Urinary bladder (tissue), 4 donors: ENCODE results near the gene DEAF1. TPM values are rescaled to one million over a fixed set of nuclear protein-coding genes. Genes with fewer than 3 reads are reported as not detected.

Source experiments
- DNase-seq: peaks from one replicate; pipeline ENCODE4 v3.0.0-alpha.2; 2015; ENCODE audit errors: extremely low spot score
- H3K27ac ChIP-seq: one replicate; pipeline ENCODE4 v1.5.1; 2013; ENCODE audit warnings: low read depth, mild to moderate bottlenecking, moderate library complexity
- H3K36me3 ChIP-seq: one replicate; pipeline ENCODE4 v1.6.1; 2013; ENCODE audit warnings: mild to moderate bottlenecking, moderate library complexity; ENCODE audit not compliant: insufficient read depth
- H3K4me1 ChIP-seq: one replicate; pipeline ENCODE4 v1.6.1; 2013; ENCODE audit warnings: mild to moderate bottlenecking, moderate library complexity; ENCODE audit not compliant: insufficient read depth
- H3K4me3 ChIP-seq: one replicate; pipeline ENCODE4 v1.5.1; 2013; ENCODE audit warnings: low read depth, low read length
- WGBS: extraction: QIAGEN DNeasy Blood & Tissue Kit; methylation state at CpG from one replicate; pipeline ENCODE4 v1.1.7; 2013; 5-methylcytosine and 5-hydroxymethylcytosine counted together
- polyA plus RNA-seq: library from polyadenylated mRNA; stranded (reverse); fragments of 200-250 nt; gene quantifications from one replicate; pipeline ENCODE4 v1.2.3, GENCODE V29; 2013
- total RNA-seq: library from RNA; depleted of rRNA; stranded (reverse); fragments of >200 nt; gene quantifications from one replicate; pipeline ENCODE4 v1.2.3, GENCODE V29; 2014
- donor health status: healthy with polysubstance abuse.
- donor health status: healthy.

DEAF1 gene
- total and polyA plus RNA-seq, 2 donors, result 14.9 to 29.7 TPM

DNA sequence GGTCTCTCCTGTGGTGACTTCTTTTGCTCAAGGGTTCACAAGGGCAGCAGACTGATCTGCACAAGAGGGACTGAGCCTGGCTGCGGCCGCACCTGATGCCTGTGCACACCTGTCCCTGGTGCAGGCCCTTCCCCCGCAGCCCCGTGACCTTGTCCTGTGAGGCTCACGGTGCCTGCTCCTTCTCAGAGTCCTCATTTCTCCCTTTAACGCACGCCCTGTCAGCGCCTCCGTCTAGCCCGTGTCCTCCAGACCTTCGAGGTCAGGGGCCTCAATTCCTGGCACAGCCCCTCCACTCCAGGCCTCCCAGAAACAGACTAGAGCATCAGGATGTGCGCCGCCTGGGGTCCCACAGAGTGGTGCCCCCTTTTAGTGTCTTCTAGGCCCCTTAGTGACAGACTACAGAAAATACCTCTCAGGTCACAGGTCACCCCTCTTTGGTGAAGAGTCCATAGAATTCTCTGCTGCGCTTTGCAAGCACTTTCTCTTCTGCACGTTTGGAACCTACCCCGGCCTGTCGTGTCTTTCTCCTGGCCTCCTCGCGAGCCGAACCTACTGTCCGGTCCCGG, 59.0 kb downstream of the DEAF1 start:
- H3K4me1 ChIP-seq, result peaks cover 6% of the 10 kb centered on the region
- 75% methylated on average over 22 of the region's 22 CpGs for WGBS
- no peak overlapping the region for H3K4me3 ChIP-seq
- H3K36me3 ChIP-seq, result no peaks in the 10 kb centered on the region
- H3K27ac ChIP-seq, result no peak overlapping the region
- DNase-seq, result no peak

DNA sequence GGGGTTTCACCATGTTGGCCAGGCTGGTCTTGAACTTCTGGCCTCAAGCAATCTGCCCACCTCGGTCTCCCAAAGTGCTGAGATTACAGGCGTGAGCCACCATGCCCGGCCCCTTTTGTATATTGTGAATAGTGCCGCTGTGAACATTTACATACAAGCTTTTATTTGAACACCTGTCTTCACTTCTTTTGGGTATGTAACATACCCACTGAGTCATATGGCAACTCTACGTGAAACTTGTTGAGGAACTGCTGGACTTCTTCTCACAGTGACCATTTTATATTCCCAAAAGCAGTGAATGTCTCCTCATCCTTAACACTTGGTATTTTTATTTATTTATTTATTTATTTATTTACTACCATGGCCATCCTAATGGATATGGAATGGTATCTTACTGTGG, 64.2 kb downstream of the DEAF1 start:
- Histone ChIP-seq H3K36me3 (no peaks in the 10 kb centered on the region), H3K4me1 (peaks cover 4% of the 10 kb centered on the region), H3K4me3 (no peak overlapping the region), H3K27ac (no peak overlapping the region)
- no peak for DNase-seq
- WGBS, result 93% methylated on average over 5 of the region's 5 CpGs

DNA sequence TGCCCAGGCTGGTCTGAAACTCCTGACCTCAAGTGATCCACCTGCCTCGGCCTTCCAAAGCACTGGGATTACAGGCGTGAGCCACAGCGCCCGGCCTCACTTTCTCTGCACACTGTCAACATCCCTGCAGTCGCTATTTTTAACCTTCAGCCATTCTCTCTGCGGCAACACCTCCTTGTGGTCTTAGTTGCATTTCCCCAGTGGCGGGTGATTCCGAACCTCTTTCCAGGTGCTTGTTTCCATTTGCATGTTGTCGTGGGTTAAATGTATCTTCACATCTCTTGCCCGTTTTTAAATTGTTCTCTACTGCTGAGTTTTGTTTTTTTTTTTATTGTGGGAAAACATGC, 65.8 kb downstream of the DEAF1 start:
- Histone ChIP-seq H3K4me1 (peaks cover 4% of the 10 kb centered on the region), H3K4me3 (no peak overlapping the region), H3K27ac (no peak overlapping the region), H3K36me3 (no peaks in the 10 kb centered on the region)
- DNase-seq, result no peak
- WGBS, result 41% methylated on average over 10 of the region's 10 CpGs

DNA sequence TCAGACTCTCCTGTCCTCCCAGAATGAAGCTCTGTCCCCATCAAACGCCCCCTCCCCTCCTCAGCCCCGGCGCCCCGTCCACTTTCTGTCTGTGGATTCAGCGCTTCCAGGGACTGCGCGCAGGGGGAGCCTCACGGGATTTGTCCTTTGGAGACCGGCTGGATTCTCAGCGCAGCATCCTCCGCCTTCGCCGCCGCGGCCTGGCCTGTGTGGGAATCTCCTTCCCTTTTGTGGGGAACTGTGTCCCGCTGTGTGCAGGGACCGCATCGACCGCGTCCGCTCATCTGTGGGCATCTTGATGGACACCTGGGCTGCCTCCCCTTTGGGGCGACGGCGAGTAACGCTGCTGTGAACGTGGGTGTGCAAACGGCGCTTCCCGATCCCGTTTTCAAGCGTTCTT, 67.0 kb downstream of the DEAF1 start:
- no peak for DNase-seq
- 95% methylated on average over 31 of the region's 31 CpGs for WGBS
- H3K4me1 ChIP-seq, result peaks cover 4% of the 10 kb centered on the region
- no peak overlapping the region for H3K27ac ChIP-seq
- H3K4me3 ChIP-seq, result no peak overlapping the region
- H3K36me3 ChIP-seq, result no peaks in the 10 kb centered on the region

DNA sequence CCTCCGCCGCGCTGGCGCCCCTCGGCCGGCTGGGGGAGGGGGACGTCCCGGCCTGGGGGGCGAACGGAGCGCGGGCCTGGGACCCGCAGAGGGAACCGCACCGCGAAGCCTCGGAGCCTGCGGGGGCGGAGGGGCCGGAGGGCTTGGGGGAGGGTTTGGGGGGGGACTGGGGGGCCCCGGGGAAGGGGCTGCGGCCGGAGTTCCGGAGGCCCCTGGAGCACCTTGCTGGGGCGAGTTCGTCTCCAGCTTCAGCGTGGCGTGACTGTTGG, 67.8 kb downstream of the DEAF1 start:
- Histone ChIP-seq H3K4me3 (no peak overlapping the region), H3K36me3 (no peaks in the 10 kb centered on the region), H3K4me1 (peaks cover 2% of the 10 kb centered on the region), H3K27ac (no peak overlapping the region)
- WGBS, result 20% methylated on average over 28 of the region's 28 CpGs
- DNase-seq, result no peak

DNA sequence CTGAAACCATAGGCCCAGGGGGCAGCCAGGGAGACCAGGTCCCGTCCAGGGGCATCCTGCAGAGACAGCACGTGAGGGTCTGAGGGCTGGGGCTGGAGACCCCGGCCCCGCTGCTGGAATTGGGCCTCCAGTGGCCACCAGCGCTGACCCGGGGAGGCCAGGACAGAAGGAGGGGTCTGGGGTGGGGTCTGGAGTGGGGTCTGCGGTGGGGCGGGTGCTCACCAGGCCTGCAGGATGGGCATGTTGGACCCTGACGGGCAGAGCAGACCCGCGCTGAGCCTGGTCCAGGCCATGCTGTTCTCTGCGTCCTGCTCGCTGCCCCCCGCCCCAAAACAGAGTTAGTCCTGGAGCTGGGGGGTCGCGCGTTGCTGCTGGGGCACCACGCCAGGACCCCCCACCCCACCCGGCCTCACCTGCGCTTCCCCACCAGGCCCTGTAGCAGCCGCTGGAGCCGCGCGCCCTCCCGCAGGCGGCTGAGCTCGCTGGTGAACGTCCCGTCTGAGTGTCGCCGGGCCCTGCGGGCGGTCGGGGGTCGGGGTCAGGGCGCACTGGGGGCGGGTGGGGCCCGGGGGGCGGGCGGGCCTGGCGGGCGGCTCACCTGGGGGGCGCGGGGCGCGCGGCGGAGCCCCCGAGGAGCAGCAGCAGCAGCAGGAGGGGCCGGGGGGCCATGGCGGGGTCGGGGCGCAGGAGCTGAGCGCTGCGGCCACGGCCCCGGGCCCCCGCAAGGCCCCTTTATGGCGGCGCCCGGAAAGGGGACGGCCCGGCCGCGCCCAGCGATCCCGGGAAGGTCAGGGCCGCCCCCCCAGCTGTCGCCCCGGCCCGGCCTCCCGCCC, 68.3 kb downstream of the DEAF1 start, which contains the start of gene SCT:
TSS of gene SCT (minus strand) at position 707 of the 833 bp plus-strand sequence. CDS start at position 669, 38 bp downstream.
- H3K27ac ChIP-seq, result no peak within 1 kb of the TSS
- H3K36me3 ChIP-seq, result no peaks in the 10 kb centered on the region
- H3K4me3 ChIP-seq, result no peak within 1 kb of the TSS
- WGBS, result 13% methylated on average over 70 of the region's 72 CpGs
- DNase-seq, result no peak
- peaks cover 2% of the 10 kb centered on the region for H3K4me1 ChIP-seq

DNA sequence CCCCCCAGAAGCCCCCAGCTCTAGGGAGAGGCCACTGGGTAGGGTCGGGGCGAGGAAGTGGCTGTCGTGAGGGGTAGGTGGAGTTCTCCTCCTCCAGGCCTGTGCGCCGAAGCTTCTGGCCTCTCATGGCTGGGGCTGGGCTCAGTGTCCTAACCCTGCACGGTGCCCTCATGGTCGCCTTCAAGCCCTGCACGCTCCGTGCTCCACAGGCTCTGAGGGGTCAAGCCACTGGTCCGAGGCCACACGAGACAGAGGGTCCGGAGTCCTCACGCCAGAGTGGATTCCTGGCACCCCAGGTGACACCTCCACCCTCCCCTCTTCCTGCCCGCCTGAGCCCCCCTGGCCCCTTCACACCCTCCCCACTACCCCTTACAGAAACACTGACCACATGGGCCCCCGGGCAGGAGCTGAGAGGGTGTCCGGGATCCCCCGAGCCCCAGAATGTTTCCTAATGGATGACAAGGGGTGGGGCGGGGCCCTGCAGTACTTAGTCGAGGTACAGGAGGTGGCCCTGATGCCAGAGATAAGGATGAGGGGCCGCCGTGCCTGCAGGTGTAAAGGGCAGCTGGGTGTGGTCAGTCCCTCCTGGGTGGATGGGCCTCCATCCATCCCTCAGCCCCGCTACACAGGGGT, 69.3 kb downstream of the DEAF1 start:
- no peak overlapping the region for H3K27ac ChIP-seq
- H3K4me3 ChIP-seq, result no peak overlapping the region
- H3K4me1 ChIP-seq, result peaks cover 2% of the 10 kb centered on the region
- DNase-seq, result no peak
- no peaks in the 10 kb centered on the region for H3K36me3 ChIP-seq
- WGBS, result 72% methylated on average over 22 of the region's 22 CpGs

DNA sequence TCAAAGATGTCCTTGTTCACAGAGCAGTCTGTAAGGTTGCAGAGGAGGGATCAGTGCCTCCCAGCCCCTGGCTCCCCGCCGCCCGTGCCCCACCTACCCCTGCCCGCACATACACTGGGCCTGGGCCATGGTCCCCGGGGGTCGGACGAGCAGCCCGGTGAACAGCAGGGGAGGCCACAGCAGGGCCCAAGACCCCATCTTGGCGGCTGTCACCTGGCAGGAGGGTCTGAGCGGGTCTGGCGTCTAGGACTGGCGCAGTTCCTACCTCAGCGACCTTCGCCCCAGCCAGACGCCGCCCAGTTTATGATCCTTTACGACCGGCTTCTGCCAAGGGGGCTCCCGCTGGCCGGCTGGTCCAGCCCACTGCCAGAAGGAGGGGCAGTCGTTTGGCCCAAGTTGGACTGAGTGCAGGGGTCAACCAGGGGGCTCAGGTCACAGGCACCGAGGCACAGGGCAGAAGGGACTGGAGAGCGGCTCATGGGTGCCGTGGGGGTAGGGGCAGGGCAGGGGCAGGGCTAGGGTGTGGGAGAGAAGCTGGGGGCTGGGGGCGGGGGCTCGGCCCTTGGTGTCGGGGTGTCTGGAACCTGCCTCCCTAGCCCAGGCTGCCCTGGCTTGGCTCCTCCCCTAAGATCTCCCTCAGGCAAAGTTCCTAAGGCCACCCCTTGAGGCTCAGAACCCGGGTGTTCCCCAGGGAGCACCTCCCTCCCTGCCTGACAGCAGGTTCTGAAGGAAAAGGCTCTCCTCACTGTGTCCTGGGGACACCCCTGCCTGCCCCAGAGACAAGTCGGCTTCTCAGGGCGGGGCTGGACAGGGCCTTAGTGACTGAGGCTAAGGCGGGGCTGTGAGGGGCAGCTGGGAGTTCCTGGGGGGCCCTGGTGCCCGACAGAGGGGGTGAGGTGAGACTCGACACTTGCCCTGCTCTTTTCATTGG, 70.1 kb downstream of the DEAF1 start, which contains the start of gene CDHR5:
TSS of gene CDHR5 (minus strand) at position 251 of the 931 bp plus-strand sequence. CDS start at position 198, 53 bp downstream.
- WGBS, result 55% methylated on average over 33 of the region's 33 CpGs
- no peak for DNase-seq
- H3K4me3 ChIP-seq, result no peak within 1 kb of the TSS
- H3K36me3 ChIP-seq, result no peaks in the 10 kb centered on the region
- H3K27ac ChIP-seq, result no peak within 1 kb of the TSS
- peaks cover 2% of the 10 kb centered on the region for H3K4me1 ChIP-seq

DNA sequence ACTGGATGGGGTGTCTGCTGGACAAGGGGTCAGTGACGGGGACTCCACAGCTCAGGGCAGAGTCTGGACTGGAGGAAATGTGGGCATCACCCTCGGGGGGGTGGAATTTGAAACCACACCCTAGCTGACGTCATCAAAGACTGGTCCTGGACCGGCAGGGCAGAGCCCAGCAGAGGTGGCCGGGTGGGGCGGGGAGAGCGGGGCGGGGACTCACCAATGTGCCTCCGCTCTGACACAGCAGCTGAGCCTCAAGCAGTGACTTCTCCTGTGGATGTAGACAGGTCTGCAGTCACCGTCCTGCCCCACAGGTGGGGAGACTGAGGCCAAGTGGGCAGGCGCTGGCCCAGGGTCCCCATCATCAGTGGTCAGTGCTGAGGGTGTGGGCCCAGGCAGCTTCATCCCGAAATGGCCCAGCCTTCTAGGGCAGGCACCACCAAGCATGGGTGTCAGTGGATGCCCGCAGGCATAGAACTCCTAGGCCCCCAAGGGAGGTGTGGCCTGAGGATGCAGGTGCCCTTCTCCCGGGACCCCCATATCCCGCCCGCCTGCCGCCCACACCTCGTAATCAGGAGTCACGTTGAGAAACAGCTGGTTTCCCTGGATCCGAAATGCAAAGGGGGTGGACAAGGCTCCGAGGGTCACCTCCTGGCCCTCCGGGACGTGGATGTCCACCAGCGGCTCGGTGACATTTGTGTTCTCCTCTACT, 70.9 kb downstream of the DEAF1 start:
- H3K4me3 ChIP-seq, result no peak overlapping the region
- H3K4me1 ChIP-seq, result peaks cover 2% of the 10 kb centered on the region
- H3K27ac ChIP-seq, result no peak overlapping the region
- no peaks in the 10 kb centered on the region for H3K36me3 ChIP-seq
- DNase-seq, result no peak
- 78% methylated on average over 25 of the region's 25 CpGs for WGBS

DNA sequence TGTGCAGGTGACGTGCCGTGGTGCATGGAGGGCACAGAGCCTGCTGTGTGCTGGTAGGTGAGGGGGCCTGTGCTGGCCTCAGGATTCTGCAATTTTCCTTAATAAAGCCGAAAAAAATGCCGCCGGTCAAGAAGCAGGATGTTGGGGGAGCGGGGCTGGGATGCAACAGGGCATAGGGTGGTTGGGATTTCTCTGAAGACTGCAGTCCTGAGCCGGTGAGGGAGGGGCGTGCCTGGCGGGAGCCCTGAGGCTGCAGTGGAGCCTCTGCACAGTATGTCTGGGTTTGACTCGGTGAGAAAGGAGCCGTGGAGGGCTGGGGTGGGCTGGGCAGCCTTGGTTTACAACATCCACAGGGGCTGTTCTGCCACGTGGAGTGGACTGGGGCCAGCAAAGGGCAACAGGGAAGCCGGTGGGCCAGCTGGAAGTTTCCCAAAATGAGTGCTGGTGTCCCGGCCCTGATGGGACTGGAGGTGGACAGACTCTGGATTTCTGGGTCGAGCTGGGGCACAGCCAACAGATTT, 71.6 kb downstream of the DEAF1 start:
- WGBS, result 73% methylated on average over 15 of the region's 15 CpGs

DNA sequence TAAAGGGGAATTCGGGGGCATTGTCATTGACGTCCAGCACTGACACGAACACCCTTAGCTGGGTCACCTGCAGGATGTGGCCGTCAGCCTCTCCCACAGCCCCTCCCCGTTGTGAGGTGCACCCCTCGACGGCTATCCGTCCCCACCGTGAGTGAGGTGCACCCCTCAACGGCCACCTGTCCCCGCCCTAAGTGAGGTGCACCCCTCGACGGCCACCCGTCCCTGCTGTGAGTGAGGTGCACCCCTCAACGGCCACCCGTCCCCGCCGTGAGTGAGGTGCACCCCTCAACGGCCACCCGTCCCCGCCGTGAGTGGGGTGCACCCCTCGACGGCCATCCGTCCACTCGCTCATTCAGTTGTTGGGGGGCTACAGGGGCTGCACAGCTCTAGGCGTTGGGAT, 73.2 kb downstream of the DEAF1 start:
- 87% methylated on average over 27 of the region's 27 CpGs for WGBS
- Histone ChIP-seq H3K27ac (no peak overlapping the region), H3K4me3 (no peak overlapping the region), H3K4me1 (peaks cover 2% of the 10 kb centered on the region), H3K36me3 (no peaks in the 10 kb centered on the region)
- no peak for DNase-seq

More for the DNA sequence above, 71.6 kb downstream of the DEAF1 start:
- peaks cover 2% of the 10 kb centered on the region for H3K4me1 ChIP-seq
- DNase-seq, result no peak
- H3K36me3 ChIP-seq, result no peaks in the 10 kb centered on the region
- H3K4me3 ChIP-seq, result no peak overlapping the region
- no peak overlapping the region for H3K27ac ChIP-seq

DNA sequence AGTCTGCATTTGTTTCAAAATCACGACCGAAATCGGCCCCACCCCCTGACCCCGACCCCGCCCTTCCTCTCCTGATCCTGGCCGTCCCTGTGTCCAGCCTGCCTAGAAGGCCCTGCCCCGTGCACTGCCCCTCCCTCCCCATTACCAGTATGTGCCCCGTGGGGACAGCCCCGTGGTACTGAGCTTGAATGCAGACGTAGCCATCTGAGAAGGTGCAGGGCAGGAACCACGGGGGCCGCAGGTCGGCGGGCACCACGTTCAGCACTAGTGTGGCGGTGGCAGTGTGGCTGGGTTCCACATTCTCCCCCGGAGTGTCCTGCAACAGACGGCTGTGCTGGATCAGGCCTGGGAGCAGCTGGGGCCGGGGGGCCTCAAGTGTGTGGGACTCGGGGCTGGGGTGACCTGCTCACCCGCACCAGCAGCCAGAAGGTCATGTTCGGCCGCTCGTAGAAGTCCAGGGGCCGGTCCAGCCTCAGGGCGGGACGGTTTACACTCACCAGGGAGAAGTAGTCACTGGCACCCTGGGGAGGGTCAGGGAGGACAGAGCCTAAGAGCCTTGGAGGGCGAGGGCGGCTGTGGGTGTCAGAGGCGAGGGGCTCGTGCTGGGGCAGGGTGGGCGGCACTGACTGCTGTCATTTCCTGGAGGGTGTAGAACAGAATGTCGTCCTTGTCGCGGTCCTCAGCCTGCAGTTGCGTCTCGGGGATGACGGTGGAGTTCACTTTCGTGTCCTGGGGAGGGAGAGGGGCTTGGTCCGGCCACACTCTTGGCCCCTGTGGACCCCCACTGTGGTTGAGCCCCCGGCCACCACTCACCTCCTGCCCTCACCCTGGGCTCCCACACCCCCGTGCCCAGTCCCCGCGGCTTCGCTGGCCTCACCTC, 73.8 kb downstream of the DEAF1 start:
- Histone ChIP-seq H3K4me1 (no peaks in the 10 kb centered on the region), H3K4me3 (no peak overlapping the region), H3K36me3 (no peaks in the 10 kb centered on the region), H3K27ac (no peak overlapping the region)
- no peak for DNase-seq
- 70% methylated on average over 45 of the region's 45 CpGs for WGBS
